Neural cell (in vitro differentiated cells): ENCODE data around the gene OXNAD1.

ENCODE experiments used
- CTCF ChIP-seq: fragments of 450-650 bp; IDR thresholded peaks from 2 replicates; pipeline ENCODE4 v1.5.1; 2014; ENCODE audit warnings: antibody characterized with exemption, mild to moderate bottlenecking, moderate library complexity; ENCODE audit not compliant: poor library complexity, severe bottlenecking
- EZH2 ChIP-seq: fragments of 200-600, 300-800 bp; shearing (Covaris generic), sonication (generic); IDR thresholded peaks from 2 replicates; pipeline ENCODE4 v1.6.1; 2014; ENCODE audit warnings: antibody characterized with exemption, low read length, borderline replicate concordance, mild to moderate bottlenecking; ENCODE audit not compliant: insufficient read depth, poor library complexity, severe bottlenecking
- MXI1 ChIP-seq: fragments of 450-650 bp; conservative IDR thresholded peaks from 2 replicates; pipeline ENCODE4 v1.6.1; 2014; ENCODE audit warnings: antibody characterized with exemption, mild to moderate bottlenecking; ENCODE audit not compliant: poor library complexity, severe bottlenecking
- RAD21 ChIP-seq: fragments of 450-650 bp; conservative IDR thresholded peaks from 2 replicates; pipeline ENCODE4 v1.6.1; 2014; ENCODE audit warnings: antibody characterized with exemption, mild to moderate bottlenecking, moderate library complexity

DNA sequence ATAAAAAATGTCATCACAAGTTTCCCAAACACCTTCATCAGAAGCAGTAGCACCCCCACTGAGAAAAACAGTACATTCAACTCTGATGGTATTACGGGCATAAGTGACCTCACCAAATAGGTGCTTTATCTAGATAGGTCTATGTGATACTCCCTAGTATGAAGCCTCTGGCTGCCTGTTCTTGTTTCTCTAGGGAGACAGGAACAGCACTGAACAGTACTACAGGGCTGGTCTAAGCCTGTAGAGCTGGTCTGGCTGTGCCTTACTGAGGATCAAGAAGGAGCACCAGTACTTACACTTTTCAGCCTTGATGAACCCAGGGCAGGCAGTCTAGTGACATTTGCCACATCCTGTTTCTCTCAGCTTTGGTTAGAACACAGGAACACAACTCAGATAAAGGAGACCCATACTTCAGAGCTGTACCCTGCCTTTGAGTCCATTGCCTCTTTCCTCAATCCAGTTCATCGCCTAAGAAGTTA lies 35.9 kb downstream of the OXNAD1 start:
- TF ChIP-seq EZH2 (no peak), CTCF (no peak), RAD21 (no peak), MXI1 (no peak)
